Omental fat pad (tissue), 4 donors: ENCODE measurements around the gene ABHD12. TPM values are rescaled to one million over a fixed set of nuclear protein-coding genes. Genes with fewer than 3 reads are reported as not detected.
"Not testable (repeated sequence)": the region's sequence is repeated elsewhere in the genome, so short reads cannot be mapped to it uniquely, and the experiment has no call there.

Source experiments
- ATAC-seq: fragments of 150-250 bp; one replicate; pipeline ENCODE4 v1.9.1; 2016; ENCODE audit warnings: mild to moderate bottlenecking, moderate library complexity; ENCODE audit not compliant: low FRiP score
- DNase-seq: peaks from one replicate; pipeline ENCODE4 v3.0.0-alpha.2; 2019; ENCODE audit warnings: low spot score
- total RNA-seq, 4 donors: library from RNA; depleted of rRNA; stranded (reverse); fragments of >200 nt; gene quantifications; one replicate each; pipeline ENCODE4 v1.1.0, GENCODE V29; 2016
- TF ChIP-seq, protein P1 (sequence below), 3 donors: fragments of 450-650 bp; IDR thresholded peaks; one replicate each; pipeline ENCODE4 v1.5.1; 2016 to 2017; ENCODE audit warnings: antibody characterized with exemption in 3 of 3, mild to moderate bottlenecking in 3 of 3, moderate library complexity in 2 of 3

ABHD12 gene
- total RNA-seq, 4 donors from 2014 or later: 30.3 to 46.3 (median 38.4) TPM

DNA sequence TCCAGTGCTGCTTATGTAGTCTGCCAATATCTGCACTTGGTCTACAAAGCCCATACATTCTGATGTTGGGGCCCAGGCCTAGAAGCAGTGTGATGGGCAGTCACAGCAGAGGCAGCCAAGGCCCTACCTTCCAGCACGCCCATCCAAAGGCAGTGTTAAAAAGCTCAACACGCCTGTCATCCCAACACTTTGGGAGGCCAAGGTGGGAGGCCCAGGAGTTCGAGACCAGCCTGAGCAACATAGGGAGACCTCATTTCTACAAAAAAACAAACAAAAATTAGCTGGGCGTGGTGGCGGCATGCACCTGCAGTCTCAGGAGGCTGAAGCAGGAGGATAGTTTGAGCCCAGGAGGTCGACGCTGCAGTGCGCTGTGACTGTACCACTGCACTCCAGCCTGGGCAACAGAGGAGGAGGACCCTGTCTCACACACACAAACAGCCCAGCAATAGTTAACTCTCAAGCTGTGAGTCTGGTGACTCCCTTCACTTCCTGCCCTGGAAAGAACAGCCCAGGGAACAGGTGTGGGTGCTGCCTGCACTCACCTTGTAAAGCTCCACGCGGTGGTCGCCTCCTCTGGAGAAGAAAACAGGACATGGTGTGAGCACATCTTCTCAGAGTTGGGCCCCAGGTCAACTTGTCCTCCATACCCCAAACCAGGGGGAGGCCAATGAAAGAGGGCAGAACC is 74.0 kb downstream of the ABHD12 start:
- ATAC-seq (no peak), DNase-seq (peak; percentile 1)
- TF ChIP-seq, protein P1, sequence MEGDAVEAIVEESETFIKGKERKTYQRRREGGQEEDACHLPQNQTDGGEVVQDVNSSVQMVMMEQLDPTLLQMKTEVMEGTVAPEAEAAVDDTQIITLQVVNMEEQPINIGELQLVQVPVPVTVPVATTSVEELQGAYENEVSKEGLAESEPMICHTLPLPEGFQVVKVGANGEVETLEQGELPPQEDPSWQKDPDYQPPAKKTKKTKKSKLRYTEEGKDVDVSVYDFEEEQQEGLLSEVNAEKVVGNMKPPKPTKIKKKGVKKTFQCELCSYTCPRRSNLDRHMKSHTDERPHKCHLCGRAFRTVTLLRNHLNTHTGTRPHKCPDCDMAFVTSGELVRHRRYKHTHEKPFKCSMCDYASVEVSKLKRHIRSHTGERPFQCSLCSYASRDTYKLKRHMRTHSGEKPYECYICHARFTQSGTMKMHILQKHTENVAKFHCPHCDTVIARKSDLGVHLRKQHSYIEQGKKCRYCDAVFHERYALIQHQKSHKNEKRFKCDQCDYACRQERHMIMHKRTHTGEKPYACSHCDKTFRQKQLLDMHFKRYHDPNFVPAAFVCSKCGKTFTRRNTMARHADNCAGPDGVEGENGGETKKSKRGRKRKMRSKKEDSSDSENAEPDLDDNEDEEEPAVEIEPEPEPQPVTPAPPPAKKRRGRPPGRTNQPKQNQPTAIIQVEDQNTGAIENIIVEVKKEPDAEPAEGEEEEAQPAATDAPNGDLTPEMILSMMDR (IDR thresholded peaks at IDR 0.05): no peak

DNA sequence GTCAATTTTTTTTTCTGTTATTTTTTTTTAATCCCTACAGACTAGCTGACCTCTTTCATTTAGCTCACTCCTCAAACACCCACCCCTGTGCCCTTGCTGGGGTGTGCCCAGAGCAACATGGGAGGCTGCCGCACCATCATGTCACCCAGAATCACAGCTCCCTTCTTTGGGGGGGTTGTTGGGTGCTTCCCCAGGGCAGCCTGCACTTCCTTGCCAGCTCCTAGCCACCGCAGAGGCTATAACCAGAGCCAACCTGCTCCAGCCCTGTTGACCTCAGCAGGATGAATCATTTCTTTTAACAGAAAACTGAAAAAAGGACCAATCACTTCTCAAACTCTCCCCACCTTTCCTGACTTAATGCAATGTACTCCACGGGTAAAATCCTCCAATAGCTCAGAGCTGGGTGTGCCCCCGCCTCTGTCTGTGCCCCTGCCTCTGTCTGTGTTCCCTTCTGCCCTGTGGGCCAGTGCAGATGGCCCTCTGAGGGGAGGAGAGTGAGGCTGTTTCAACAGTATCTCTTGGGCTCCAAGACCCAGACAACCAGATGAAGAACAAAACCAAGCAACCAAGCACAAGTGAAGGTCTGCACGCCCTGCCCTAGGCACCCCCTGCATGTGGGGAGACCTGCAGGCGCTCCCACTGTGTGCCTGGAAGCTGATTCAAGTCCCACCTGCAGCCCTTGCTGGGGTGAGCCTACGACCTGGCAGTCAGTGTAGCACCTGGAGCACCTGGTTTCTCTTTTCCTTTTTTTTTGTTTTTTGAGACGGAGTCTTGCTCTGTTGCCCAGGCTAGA is 75.0 kb downstream of the ABHD12 start:
- ATAC-seq: no peak
- peak; percentile 8 for DNase-seq
- TF ChIP-seq, protein P1 (IDR thresholded peaks at IDR 0.05): no peak

DNA sequence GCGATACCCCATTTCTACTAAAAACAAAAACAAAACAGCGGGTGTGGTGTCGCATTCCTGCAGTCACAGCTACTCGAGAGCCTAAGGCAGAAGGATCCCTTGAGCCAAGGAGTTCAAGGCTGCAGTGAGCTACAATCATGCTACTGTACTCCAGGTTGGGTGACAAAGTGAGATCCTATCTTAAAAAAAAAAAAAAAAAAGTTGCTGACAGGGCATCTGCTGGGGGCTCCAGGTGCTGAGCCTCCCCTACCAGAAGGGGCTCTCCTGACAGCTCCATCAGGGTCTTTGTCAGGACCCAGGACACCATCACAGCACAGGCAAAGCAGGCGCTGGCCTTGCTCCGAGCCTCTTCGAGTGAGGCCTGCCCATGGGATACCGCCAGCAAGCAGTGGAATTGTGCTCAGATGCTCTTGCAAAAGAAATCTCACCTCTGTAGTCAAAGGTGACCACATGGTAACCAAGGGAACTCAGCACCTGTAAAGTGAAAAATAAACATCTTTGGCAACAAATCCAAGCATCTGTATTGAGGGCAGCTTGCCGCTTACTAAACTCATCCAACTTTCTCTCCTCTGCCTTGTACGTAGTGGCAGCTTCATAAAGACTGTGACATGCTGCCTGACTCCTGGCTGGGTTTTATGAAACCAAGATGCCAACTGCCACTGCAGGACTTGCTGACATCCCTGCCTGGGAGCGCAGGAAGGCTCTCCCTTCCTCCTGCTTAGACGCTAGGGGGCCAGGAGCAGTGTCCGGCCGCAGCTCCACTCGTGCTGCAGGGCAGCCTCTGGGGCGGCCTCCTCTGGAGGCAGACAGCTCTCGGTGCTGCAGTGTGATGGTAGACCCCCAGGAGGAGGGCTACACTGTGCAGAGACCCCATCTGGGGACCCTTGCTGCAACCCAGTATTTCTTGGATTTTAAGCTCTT is 75.9 kb downstream of the ABHD12 start:
- no peak for ATAC-seq
- peak; percentile 11 for DNase-seq
- TF ChIP-seq, protein P1 (IDR thresholded peaks at IDR 0.05): no peak

DNA sequence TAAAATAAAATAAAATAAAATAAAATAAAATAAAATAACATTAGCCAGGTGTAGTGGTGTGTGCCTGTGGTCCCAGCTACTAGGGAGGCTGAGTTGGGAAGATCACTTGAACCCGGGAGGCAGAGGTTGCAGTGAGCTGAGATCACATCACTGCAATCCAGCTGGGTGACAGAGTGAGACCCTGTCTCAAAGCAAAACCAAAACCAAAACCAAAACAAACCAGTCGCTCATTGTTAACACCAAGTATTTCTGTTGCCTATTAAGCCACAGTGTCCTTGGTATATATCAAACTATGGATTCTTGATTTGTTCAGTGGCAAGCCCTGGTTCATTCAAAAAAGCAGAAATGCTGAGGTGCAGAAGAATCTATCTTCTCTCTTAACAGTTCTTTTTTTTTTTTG is 77.0 kb downstream of the ABHD12 start:
- TF ChIP-seq, protein P1 (IDR thresholded peaks at IDR 0.05): no peak
- ATAC-seq (no peak), DNase-seq (no peak)

DNA sequence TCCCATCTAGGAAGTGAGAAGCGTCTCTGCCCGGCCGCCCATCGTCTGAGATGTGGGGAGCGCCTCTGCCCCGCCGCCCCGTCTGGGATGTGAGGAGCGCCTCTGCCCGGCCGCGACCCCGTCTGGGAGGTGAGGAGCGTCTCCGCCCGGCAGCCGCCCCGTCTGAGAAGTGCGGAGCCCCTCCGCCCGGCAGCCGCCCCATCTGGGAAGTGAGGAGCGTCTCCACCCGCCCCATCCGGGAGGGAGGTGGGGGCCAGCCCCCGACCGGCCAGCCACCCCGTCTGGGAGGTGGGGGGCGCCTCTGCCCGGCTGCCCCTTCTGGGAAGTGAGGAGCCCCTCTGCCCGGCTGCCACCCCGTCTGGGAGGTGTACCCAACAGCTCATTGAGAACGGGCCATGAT is 77.9 kb downstream of the ABHD12 start:
- ATAC-seq, DNase-seq: not testable (repeated sequence)

DNA sequence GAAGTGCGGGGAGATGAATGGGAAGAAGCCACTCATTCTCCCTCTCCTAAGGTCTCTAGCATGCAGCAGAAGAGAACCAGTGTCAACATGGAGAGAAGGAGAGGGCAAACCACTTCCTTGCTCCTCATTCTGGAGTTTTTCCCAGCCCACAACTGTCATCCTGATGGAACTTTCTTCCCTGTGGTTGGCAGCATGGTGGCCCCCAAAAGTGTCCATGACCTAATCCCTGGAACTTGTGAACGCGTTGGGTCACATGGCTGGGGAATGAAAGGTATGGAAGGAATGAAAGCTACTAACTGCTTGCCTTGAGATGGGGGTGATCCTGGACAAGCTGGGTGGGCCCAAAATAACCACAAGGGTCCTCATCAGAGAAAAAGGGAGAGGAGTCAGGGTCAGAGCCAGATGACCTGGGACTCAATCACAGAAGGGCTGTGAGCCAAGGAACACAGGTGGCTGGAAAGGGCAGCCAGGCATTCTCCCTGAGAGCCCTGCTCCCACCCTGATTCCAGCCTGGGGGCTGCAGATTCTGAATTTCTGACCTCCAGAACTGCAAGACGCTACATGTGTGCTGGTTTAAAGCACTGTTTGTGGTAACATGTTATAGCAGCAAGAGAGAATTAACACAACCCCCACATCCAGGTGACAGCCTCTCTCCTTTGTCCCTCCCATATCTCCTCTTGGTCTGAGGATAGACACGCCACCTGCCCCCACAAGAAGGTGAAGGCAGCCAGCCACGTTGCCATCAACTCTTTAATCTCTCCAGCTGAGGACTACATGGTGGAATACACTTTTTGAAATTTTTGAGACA is 79.5 kb downstream of the ABHD12 start:
- DNase-seq: no peak
- ATAC-seq: peak; percentile 28

More for the DNA sequence above, 79.5 kb downstream of the ABHD12 start:
- TF ChIP-seq, protein P1 (IDR thresholded peaks at IDR 0.05): no peak
